ENCODE results near the gene MARK3.

GRCh38 chr14:103489621-103490020 is 104.4 kb downstream of the MARK3 start:
- TF ChIP-seq CTCF (IDR thresholded peaks at IDR 0.05) (no peak), POLR2A (IDR thresholded peaks at IDR 0.05) (no peak)
